ENCODE results near the gene COG5. TPM values are rescaled to one million over a fixed set of nuclear protein-coding genes. Genes with fewer than 3 reads are reported as not detected.

The COG5 gene
- total and polyA plus RNA-seq, 8 donors, result 4.1 to 34.7 (median 26.5) TPM

GRCh38 chr7:107427462-107427861 is 136.3 kb downstream of the COG5 start:
- intact Hi-C loops (cut with DNase I), result no loop called here
- H3K4me3 ChIP-seq, result no peak overlapping the region
- FAIRE-seq (no peak), DNase-seq (peak; percentile 23 to 71 (median 66)), ATAC-seq (peak; percentile 68 to 88 (median 76))
- H3K36me3 ChIP-seq, result no peaks in the 10 kb centered on the region
- H3K4me1 ChIP-seq, result peaks cover 0 to 4% (median 0%) of the 10 kb centered on the region in 3 donors
- 30% methylated on average over 5 of the region's 5 CpGs for WGBS, 2 donors
- no peak overlapping the region for H3K27ac ChIP-seq
- no peaks in the 10 kb centered on the region for H3K9me3 ChIP-seq
- no peak for TF ChIP-seq CTCF (IDR thresholded peaks at IDR 0.05)
- no peaks in the 10 kb centered on the region for H3K27me3 ChIP-seq

- no peak for ATAC-seq
- no peaks in the 10 kb centered on the region for H3K36me3 ChIP-seq
- no peaks in the 10 kb centered on the region for H3K9me3 ChIP-seq
- no peak for TF ChIP-seq CTCF (IDR thresholded peaks at IDR 0.05)
- no peak for DNase-seq
- WGBS, 2 donors, result 86 to 92% methylated on average over 1 of the region's 1 CpG
- intact Hi-C loops (cut with DNase I), result no loop called here
- no peak overlapping the region for H3K4me3 ChIP-seq
- H3K27ac ChIP-seq, result no peak overlapping the region
- no peak for FAIRE-seq
- no peaks in the 10 kb centered on the region for H3K27me3 ChIP-seq
- H3K4me1 ChIP-seq, result peaks cover 0 to 8% (median 0%) of the 10 kb centered on the region in 3 donors
These were observed 149.5 kb downstream of the COG5 start for GRCh38 chr7:107414198-107414597.

GRCh38 chr7:107408349-107408748 is 155.4 kb downstream of the COG5 start:
- H3K9me3 ChIP-seq, result no peaks in the 10 kb centered on the region
- H3K4me1 ChIP-seq, result no peaks in the 10 kb centered on the region
- no peaks in the 10 kb centered on the region for H3K36me3 ChIP-seq
- H3K27me3 ChIP-seq, result no peaks in the 10 kb centered on the region
- no peak for TF ChIP-seq CTCF (IDR thresholded peaks at IDR 0.05)
- FAIRE-seq (no peak), ATAC-seq (no peak), DNase-seq (no peak)
- no peak overlapping the region for H3K27ac ChIP-seq
- intact Hi-C loops (cut with DNase I), result no loop called here
- no peak overlapping the region for H3K4me3 ChIP-seq

GRCh38 chr7:107405559-107405958 is 158.2 kb downstream of the COG5 start:
- no peaks in the 10 kb centered on the region for H3K9me3 ChIP-seq
- no peak for TF ChIP-seq CTCF (IDR thresholded peaks at IDR 0.05)
- no peaks in the 10 kb centered on the region for H3K4me1 ChIP-seq
- H3K27me3 ChIP-seq, result no peaks in the 10 kb centered on the region
- H3K4me3 ChIP-seq, result no peak overlapping the region
- DNase-seq, result no peak
- intact Hi-C loops (cut with DNase I), result no loop called here
- FAIRE-seq, result no peak
- no peaks in the 10 kb centered on the region for H3K36me3 ChIP-seq
- peak overlapping the region in 1 of 4 donors; percentile 24 for H3K27ac ChIP-seq
- peak in 1 of 4 donors; percentile 21 for ATAC-seq

GRCh38 chr7:107404740-107405537 is 158.8 kb downstream of the COG5 start:
- DNase-seq (no peak), ATAC-seq (peak in 2 of 4 donors; percentile 21 to 43), FAIRE-seq (peak; percentile 34)
- Histone ChIP-seq H3K4me3 (no peak overlapping the region), H3K27me3 (no peaks in the 10 kb centered on the region), H3K36me3 (no peaks in the 10 kb centered on the region), H3K9me3 (no peaks in the 10 kb centered on the region), H3K4me1 (no peaks in the 10 kb centered on the region), H3K27ac (peak overlapping the region in 1 of 4 donors; percentile 24)
- intact Hi-C loops (cut with DNase I), result no loop called here
- 59 to 66% methylated on average over 4 of the region's 4 CpGs for WGBS, 2 donors
- no peak for TF ChIP-seq CTCF (IDR thresholded peaks at IDR 0.05)
